ENCODE data around the gene ZFPL1.

ZFPL1 gene

DNA sequence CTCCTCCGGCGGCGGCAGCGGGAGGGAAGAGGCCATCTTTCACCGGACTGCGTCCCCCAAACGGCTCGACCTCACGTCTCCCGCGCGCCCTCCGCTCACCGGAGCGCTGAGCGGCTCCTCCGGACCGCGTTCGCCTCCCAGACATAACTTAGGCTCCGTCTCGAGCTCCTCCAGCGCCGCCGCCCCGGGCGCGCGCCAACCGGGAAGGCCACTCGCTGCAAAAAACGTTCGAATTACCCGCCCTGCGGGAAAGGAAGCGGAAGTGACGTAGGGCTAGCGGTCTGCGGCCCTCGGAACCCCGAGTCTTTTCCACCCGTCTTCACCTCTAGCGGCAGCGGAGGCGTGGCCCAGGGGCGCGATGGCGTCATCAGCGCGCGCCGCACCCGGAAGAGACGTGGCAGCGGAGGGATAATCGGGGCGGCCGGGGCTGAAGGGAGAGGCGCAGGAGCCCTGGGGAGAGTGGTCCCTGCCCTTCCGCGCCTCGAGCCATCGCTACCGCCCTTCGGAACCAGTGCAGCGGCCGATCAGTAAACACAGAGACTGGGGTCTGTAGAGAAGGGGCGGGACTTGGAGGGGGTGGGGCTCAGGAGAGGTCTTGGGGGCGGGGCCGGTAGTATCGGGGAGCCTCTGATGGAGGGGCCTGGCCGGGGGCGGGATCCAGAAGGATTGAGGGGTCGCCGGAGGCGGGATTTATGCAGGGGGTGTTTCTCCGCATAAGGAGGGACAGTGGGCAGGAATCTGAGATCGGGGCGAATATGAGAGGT, at the start of gene ZFPL1, which contains the start of gene CDCA5:
ZFPL1 (plus strand) TSS at position 389 of the 764 bp plus-strand sequence. CDS start 477 bp downstream, outside the sequence.
CDCA5 (minus strand) TSS at position 207 of the 764 bp plus-strand sequence; CDS start at position 145, 62 bp downstream.
- peak within 1 kb of the TSS; percentile 91 for H3K27ac ChIP-seq
- TF ChIP-seq, protein P1, sequence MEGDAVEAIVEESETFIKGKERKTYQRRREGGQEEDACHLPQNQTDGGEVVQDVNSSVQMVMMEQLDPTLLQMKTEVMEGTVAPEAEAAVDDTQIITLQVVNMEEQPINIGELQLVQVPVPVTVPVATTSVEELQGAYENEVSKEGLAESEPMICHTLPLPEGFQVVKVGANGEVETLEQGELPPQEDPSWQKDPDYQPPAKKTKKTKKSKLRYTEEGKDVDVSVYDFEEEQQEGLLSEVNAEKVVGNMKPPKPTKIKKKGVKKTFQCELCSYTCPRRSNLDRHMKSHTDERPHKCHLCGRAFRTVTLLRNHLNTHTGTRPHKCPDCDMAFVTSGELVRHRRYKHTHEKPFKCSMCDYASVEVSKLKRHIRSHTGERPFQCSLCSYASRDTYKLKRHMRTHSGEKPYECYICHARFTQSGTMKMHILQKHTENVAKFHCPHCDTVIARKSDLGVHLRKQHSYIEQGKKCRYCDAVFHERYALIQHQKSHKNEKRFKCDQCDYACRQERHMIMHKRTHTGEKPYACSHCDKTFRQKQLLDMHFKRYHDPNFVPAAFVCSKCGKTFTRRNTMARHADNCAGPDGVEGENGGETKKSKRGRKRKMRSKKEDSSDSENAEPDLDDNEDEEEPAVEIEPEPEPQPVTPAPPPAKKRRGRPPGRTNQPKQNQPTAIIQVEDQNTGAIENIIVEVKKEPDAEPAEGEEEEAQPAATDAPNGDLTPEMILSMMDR (conservative IDR thresholded peaks at IDR 0.05): no peak
- TF ChIP-seq ZFX (IDR thresholded peaks at IDR 0.05): peak; percentile 53; the same call in 1 of the 2 replicates

DNA sequence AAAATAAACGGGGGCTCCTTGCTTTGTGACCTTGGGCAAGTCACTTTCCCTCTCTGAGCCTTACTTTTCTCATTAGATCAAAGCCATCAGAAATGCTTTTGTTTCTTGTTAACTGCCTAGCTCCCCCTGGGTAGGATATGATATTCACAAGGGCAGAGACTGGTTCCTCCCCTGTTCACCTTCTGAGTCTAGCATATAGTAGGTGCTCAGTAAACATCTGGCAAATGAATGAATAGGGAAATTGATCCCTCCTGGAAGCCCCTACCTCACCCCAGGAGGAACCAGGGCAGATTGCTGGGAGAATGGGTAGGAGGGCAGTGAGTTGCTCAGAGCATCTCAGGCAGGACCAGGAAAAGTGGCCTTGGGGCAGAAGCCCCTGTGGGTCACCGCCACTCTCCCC, 49.6 kb upstream of the ZFPL1 start:
- no peak overlapping the region for H3K27ac ChIP-seq
- no peak for TF ChIP-seq ZFX (IDR thresholded peaks at IDR 0.05)
- TF ChIP-seq, protein P1 (conservative IDR thresholded peaks at IDR 0.05): no peak

DNA sequence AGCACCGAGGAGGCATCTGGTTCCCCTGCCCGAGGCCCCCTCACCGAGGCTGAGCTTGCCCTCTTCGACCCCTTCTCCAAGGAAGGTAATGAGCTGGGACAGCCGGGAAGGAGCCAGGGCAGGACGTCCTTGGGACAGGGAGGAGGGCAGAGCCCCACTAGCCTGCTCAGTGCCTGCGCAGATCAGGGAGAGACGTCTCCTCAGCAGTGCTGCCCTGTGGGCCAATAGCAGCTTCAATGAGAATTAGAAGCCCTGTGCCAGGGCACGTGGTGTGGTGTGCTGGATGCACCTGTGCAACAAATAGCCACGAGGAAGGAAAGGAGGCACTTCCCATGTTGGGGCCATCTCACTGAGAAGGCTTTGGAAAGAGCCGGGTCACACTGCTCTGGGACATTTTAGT, 48.4 kb upstream of the ZFPL1 start:
- H3K27ac ChIP-seq: no peak overlapping the region
- no peak for TF ChIP-seq ZFX (IDR thresholded peaks at IDR 0.05)
- TF ChIP-seq, protein P1 (conservative IDR thresholded peaks at IDR 0.05): no peak

DNA sequence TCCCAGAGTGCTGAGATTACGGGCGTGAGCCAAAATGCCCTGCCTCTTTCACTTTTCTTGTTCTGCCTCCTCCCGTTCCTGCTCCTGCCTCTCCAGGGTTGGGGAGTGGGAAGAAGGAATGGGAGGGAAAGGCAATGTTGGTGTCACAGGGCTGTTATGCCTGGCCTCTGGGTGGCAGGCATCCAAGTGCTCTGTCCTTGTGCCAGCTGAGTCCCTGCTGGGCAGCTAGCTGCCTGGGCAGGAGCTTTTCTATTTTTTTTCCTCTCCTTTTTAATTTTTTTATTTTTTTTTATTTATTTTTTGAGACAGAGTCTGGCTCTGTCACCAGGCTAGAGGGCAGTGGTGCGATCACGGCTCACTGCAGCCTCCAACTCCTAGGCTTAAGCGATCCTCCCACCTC, 47.1 kb upstream of the ZFPL1 start:
- H3K27ac ChIP-seq: peak overlapping the region; percentile 32

DNA sequence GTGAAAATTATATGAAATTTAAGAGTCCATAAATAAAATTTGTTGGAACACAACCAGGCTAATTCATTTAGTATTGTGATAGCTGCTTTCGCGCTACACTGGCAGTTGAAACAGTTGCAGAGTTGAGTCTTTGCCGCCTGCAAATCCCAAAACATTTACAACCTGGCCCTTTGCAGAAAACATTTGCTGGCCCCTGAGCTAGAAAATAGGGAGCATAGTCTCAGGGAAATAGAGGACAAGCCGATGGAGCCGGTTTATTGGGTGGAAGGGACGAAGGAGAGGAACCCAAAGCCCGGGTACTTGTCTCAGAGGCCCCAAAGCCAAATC, 43.5 kb upstream of the ZFPL1 start:
- peak overlapping the region; percentile 92 for H3K27ac ChIP-seq

More for the DNA sequence above, 47.1 kb upstream of the ZFPL1 start:
- TF ChIP-seq, protein P1 (conservative IDR thresholded peaks at IDR 0.05): no peak
- no peak for TF ChIP-seq ZFX (IDR thresholded peaks at IDR 0.05)

DNA sequence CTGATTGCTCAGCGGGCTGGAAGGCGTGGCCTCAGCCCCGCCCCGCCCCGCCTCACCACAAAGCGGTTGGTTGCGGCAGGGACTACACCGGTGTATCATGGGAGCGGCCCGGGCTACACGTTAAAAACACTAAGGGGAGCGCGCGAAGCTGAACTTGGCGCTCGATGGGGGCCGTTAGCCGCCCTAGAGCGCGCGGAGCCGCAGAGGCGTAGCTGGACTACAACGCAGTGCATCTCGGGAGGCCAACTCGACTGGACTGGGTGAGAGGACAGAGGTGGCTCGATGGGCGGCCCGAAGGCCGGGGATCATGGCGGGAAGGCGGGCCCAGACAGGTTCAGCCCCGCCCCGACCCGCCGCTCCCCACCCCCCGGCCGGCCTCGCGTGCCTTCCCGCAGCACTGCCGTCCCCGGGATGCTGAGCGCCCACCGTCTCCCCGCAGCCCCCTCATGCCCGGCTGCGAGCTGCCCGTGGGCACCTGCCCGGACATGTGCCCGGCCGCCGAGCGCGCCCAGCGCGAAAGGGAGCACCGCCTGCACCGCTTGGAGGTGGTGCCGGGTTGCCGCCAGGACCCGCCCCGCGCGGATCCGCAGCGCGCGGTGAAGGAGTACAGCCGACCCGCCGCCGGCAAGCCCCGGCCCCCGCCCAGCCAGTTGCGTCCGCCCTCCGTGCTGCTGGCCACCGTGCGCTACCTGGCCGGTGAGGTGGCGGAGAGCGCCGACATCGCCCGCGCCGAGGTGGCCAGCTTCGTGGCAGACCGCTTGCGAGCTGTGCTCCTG, 43.0 kb upstream of the ZFPL1 start, which contains the start of gene SAC3D1:
SAC3D1 (plus strand) TSS at position 364 of the 776 bp plus-strand sequence; CDS start at position 447, 83 bp downstream.
- no peak for TF ChIP-seq ZFX (IDR thresholded peaks at IDR 0.05)
- TF ChIP-seq, protein P1 (conservative IDR thresholded peaks at IDR 0.05): no peak
- H3K27ac ChIP-seq: peak within 1 kb of the TSS; percentile 92

More for the DNA sequence above, 43.5 kb upstream of the ZFPL1 start:
- no peak for TF ChIP-seq ZFX (IDR thresholded peaks at IDR 0.05)
- TF ChIP-seq, protein P1 (conservative IDR thresholded peaks at IDR 0.05): no peak

DNA sequence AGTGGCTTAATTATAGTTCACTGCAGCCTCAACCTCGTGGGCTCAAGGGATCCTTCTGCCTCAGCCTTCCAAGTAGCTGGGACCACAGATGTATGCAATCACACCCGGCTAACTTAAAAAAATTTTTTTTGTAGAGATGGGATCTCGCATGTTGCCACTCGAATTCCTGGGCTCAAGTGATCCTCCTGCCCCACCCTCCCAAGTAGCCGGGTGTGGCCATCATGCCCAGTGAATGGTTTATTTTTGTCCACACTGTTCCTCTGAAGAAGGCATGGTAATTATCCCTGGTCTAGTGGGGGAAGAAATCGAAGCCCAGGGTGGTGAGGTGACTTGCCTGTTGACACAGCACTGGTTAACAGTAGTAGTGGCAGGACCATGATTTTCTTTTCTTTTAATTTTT, 41.1 kb upstream of the ZFPL1 start:
- H3K27ac ChIP-seq: no peak overlapping the region; the same call in 1 of the 2 replicates
- no peak for TF ChIP-seq ZFX (IDR thresholded peaks at IDR 0.05)
- TF ChIP-seq, protein P1 (conservative IDR thresholded peaks at IDR 0.05): no peak

All from C4-2B (cell line).